Ovary (tissue), 3 donors: ENCODE measurements around the gene CDNF.

ENCODE experiments used
- CTCF ChIP-seq, 3 donors: fragments of 450-650 bp in 2 of 3; fragments of 200-600 bp in 1 of 3; IDR thresholded peaks; one replicate each; pipeline versions ENCODE4 v1.5.1 to v1.8.0; 2016 to 2022; ENCODE audit warnings: antibody characterized with exemption in 3 of 3, mild to moderate bottlenecking in 1 of 3
- EP300 ChIP-seq: sonication (generic); formaldehyde crosslinking; IDR thresholded peaks from one replicate; pipeline ENCODE4 v1.6.1; 2017; ENCODE audit warnings: antibody characterized with exemption
- POLR2A ChIP-seq: fragments of 450-650 bp; IDR thresholded peaks from one replicate; pipeline ENCODE4 v1.6.1; 2017; ENCODE audit warnings: antibody characterized with exemption, mild to moderate bottlenecking, moderate library complexity
- donor health status: DM: no; HTN: no; CAD: no.

- TF ChIP-seq CTCF (IDR thresholded peaks at IDR 0.05): no peak
- TF ChIP-seq POLR2A: no peak
- TF ChIP-seq EP300: no peak
Measured at GRCh38 chr10:14880229-14880628, 42.4 kb upstream of the CDNF start.
